Measurements from ENCODE around the gene ARHGEF3.

DNA sequence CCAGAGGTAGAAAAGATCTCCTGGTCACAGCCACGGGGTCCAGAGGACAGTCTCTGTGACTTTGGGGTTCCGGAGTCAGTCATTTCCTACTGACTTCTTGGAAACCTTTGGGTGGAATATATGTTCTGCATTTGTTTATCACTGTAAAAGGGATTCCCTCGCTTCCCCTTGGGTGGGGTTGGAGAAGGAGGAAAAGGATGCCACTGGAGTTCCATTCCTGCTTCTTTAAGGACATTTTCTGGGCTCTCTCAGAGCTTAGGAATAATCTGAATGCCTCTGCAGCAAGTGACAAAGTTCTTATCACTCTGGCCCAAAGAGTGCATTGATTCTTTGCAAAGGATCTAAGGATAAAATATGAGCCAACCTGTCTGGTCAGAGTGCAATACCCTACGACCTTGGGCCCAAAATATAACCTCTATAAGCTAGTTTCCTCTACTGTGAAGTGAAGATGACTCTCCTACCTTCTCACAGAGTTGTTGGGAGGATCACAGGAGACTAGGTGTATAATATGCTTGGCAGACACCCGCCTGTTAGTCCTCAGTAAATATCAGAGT lies 17.2 kb downstream of the ARHGEF3 start:
- TF ChIP-seq, protein P1, sequence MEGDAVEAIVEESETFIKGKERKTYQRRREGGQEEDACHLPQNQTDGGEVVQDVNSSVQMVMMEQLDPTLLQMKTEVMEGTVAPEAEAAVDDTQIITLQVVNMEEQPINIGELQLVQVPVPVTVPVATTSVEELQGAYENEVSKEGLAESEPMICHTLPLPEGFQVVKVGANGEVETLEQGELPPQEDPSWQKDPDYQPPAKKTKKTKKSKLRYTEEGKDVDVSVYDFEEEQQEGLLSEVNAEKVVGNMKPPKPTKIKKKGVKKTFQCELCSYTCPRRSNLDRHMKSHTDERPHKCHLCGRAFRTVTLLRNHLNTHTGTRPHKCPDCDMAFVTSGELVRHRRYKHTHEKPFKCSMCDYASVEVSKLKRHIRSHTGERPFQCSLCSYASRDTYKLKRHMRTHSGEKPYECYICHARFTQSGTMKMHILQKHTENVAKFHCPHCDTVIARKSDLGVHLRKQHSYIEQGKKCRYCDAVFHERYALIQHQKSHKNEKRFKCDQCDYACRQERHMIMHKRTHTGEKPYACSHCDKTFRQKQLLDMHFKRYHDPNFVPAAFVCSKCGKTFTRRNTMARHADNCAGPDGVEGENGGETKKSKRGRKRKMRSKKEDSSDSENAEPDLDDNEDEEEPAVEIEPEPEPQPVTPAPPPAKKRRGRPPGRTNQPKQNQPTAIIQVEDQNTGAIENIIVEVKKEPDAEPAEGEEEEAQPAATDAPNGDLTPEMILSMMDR (tag by site-specific recombination; IDR thresholded peaks at IDR 0.05) = no peak
- TF ChIP-seq RBAK (tag by site-specific recombination; IDR thresholded peaks at IDR 0.05) (no peak), ZNF558 (tag by site-specific recombination; IDR thresholded peaks at IDR 0.05) (no peak), ZNF335 (tag by site-specific recombination; conservative IDR thresholded peaks at IDR 0.05) (no peak), YY1 (tag by site-specific recombination; IDR thresholded peaks at IDR 0.05) (no peak), ZNF324 (tag by site-specific recombination; IDR thresholded peaks at IDR 0.05) (no peak), KLF16 (tag by site-specific recombination; IDR thresholded peaks at IDR 0.05) (no peak), PATZ1 (tag by site-specific recombination; IDR thresholded peaks at IDR 0.05) (no peak), MZF1 (tag by site-specific recombination; IDR thresholded peaks at IDR 0.05; ENCODE audit: borderline replicate concordance) (no peak), ZNF350 (tag by site-specific recombination; IDR thresholded peaks at IDR 0.05) (no peak)
- TF ChIP-seq, protein P2, sequence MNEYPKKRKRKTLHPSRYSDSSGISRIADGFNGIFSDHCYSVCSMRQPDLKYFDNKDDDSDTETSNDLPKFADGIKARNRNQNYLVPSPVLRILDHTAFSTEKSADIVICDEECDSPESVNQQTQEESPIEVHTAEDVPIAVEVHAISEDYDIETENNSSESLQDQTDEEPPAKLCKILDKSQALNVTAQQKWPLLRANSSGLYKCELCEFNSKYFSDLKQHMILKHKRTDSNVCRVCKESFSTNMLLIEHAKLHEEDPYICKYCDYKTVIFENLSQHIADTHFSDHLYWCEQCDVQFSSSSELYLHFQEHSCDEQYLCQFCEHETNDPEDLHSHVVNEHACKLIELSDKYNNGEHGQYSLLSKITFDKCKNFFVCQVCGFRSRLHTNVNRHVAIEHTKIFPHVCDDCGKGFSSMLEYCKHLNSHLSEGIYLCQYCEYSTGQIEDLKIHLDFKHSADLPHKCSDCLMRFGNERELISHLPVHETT (tag by site-specific recombination; IDR thresholded peaks at IDR 0.05) = no peak
- TF ChIP-seq, protein P3, sequence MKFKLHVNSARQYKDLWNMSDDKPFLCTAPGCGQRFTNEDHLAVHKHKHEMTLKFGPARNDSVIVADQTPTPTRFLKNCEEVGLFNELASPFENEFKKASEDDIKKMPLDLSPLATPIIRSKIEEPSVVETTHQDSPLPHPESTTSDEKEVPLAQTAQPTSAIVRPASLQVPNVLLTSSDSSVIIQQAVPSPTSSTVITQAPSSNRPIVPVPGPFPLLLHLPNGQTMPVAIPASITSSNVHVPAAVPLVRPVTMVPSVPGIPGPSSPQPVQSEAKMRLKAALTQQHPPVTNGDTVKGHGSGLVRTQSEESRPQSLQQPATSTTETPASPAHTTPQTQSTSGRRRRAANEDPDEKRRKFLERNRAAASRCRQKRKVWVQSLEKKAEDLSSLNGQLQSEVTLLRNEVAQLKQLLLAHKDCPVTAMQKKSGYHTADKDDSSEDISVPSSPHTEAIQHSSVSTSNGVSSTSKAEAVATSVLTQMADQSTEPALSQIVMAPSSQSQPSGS (tag by site-specific recombination; IDR thresholded peaks at IDR 0.05; ENCODE audit: low read depth) = no peak

Data from HEK293 (cell line).